ENCODE data around the gene ILK. TPM values are rescaled to one million over a fixed set of nuclear protein-coding genes. Genes with fewer than 3 reads are reported as not detected.
A peak's percentile ranks its signal among the peaks of the same experiment; 100 is the strongest.

Gene ILK
- total and polyA plus RNA-seq, 7 donors: 68.3 to 173 (median 90.3) TPM

GRCh38 chr11:6618117-6619003 is 14.8 kb downstream of the ILK start:
- DNase-seq: peak in 1 of 2 donors; percentile 51
- H3K36me3 ChIP-seq (ENCODE audit: insufficient read depth in 1 of 2, low read depth in 1 of 2): peaks cover 0 to 36% of the 10 kb centered on the region in 2 donors
- H3K27me3 ChIP-seq (ENCODE audit: insufficient read depth in 3 of 3, low read length in 2 of 3): no peaks in the 10 kb centered on the region
- intact Hi-C loops (cut with DNase I): loop anchor here (2.0 to 10.0 kb wide), 4 partner anchors 64 to 384 kb away; partner anchors contain the start of genes MRPL17 (in 2 of the 2), CNGA4 (in 1 of the 2) and FHIP1B (in 1 of the 2)
- H3K4me3 ChIP-seq: peak overlapping the region; percentile 80
- peak; percentile 6 to 13 (median 12) for ATAC-seq
- TF ChIP-seq CTCF (IDR thresholded peaks at IDR 0.05): no peak
- peak overlapping the region; percentile 89 for H3K27ac ChIP-seq
- H3K9me3 ChIP-seq: no peaks in the 10 kb centered on the region
- H3K4me1 ChIP-seq: peaks cover 23% of the 10 kb centered on the region
- WGBS, 3 donors: 19 to 24% (median 21%) methylated on average over 15 of the region's 15 CpGs

- DNase-seq (peak; percentile 87 to 92), ATAC-seq (peak; percentile 97 to 99 (median 98))
- H3K27ac ChIP-seq: peak within 1 kb of the TSS; percentile 89
- TF ChIP-seq CTCF (IDR thresholded peaks at IDR 0.05): no peak
- WGBS, 3 donors: 1 to 2% (median 1%) methylated on average over 13 to 16 of the region's 16 CpGs
- peak within 1 kb of the TSS; percentile 80 for H3K4me3 ChIP-seq
- H3K4me1 ChIP-seq: peaks cover 21% of the 10 kb centered on the region
- intact Hi-C loops (cut with DNase I): loop anchor here (2.0 to 10.0 kb wide), 4 partner anchors 63 to 384 kb away; partner anchors contain the start of genes MRPL17 (in 2 of the 2), CNGA4 (in 1 of the 2) and FHIP1B (in 1 of the 2)
- H3K27me3 ChIP-seq (ENCODE audit: insufficient read depth in 3 of 3, low read length in 2 of 3): no peaks in the 10 kb centered on the region
- H3K36me3 ChIP-seq (ENCODE audit: insufficient read depth in 1 of 2, low read depth in 1 of 2): peaks cover 0 to 31% of the 10 kb centered on the region in 2 donors
- H3K9me3 ChIP-seq: no peaks in the 10 kb centered on the region
Measured at GRCh38 chr11:6619004-6619745, 15.6 kb downstream of the ILK start, which contains the start of gene TPP1. Gene TPP1, minus strand, starts transcription at chr11:6619422. Its CDS starts 22 bp downstream, at chr11:6619400.

- TF ChIP-seq CTCF (IDR thresholded peaks at IDR 0.05): no peak
- H3K4me3 ChIP-seq: no peak overlapping the region
- no peaks in the 10 kb centered on the region for H3K9me3 ChIP-seq
- ATAC-seq: no peak
- WGBS, 3 donors: 50 to 100% (median 95%) methylated on average over 1 of the region's 1 CpG
- intact Hi-C loops (cut with DNase I): no loop called here
- DNase-seq: no peak
- H3K27me3 ChIP-seq (ENCODE audit: insufficient read depth in 3 of 3, low read length in 2 of 3): no peaks in the 10 kb centered on the region
- no peak overlapping the region for H3K27ac ChIP-seq
- H3K4me1 ChIP-seq: peaks cover 21% of the 10 kb centered on the region
- H3K36me3 ChIP-seq (ENCODE audit: insufficient read depth in 1 of 2, low read depth in 1 of 2): peaks cover 0 to 17% of the 10 kb centered on the region in 2 donors
Measured at GRCh38 chr11:6620636-6621035, 17.1 kb downstream of the ILK start.

- DNase-seq: no peak
- WGBS, 3 donors: 81 to 87% (median 83%) methylated on average over 16 of the region's 16 CpGs
- no peak overlapping the region for H3K4me3 ChIP-seq
- H3K27ac ChIP-seq: no peak overlapping the region
- no peak for ATAC-seq
- H3K4me1 ChIP-seq: peaks cover 21% of the 10 kb centered on the region
- intact Hi-C loops (cut with DNase I): no loop called here
- no peaks in the 10 kb centered on the region for H3K9me3 ChIP-seq
- TF ChIP-seq CTCF (IDR thresholded peaks at IDR 0.05): no peak
- peaks cover 0 to 15% of the 10 kb centered on the region in 2 donors for H3K36me3 ChIP-seq (ENCODE audit: insufficient read depth in 1 of 2, low read depth in 1 of 2)
- H3K27me3 ChIP-seq (ENCODE audit: insufficient read depth in 3 of 3, low read length in 2 of 3): no peaks in the 10 kb centered on the region
Measured at GRCh38 chr11:6621711-6622211, 18.2 kb downstream of the ILK start.
